GM19043 (cell line): ENCODE results near the gene PLP2.

Experiments
- ATAC-seq: cut with Tn5 transposase; IDR thresholded peaks from one replicate; pipeline ENCODE4 v1.9.1; 2021; ENCODE audit warnings: low read depth; ENCODE audit not compliant: unreplicated experiment

PLP2 gene

DNA sequence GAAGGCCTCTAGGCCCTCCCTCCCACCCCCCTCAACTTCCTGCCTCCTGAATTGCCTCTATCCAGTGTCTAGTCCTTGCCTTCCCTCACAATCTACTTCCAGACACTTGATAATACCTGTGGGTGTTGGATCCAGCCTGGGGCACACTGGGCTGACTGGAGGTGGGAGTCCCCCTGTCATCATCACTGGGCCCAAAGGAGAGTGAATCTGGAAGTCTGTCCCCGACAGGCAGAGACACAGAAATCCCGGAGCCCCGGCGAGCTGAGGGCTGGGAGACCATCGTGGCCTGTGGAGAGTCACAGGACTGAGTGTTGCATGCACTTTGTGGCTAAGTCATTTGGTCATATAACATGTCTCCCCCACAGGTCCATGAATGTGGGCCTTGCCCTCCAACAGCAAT lies 36.7 kb downstream of the PLP2 start:
- ATAC-seq = no peak

DNA sequence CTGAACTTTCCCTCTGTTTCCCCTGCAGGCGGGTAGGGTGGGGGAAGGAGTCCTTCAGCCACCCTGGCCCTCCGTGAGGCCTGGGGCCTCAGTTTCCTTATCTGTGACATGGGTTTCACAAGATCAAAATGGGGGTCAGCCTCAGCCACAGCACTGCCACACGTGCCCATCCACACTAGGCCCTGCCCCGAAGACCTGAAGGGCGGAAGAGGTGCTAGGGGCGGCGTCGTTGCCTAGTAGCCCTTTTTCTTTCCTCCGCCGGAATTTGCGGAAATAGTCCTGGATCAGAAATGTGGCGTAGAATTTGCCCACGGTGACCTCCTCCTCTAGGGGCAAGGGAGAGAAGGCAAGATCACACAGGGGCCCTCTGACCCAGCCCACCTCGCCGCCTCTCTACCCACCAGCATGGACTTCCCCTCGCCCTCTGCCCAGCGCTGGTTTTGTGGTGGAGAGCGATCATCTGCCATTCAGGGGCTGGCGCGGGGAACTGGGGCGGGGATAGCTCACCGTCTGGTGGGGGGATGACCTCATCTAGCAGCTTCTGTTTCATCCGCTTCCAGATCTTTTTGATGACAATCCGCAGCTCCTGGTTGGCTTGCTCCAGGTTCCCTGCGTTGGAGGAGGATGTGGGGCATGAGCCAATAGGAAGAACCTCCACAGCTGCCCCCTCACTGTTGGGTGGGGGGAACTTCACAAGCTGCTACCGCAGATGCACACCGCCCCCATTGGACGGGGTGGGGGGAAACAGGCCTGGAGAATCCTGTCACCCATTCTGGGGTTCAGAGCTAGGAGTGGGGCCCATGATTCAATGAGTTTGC lies 37.9 kb downstream of the PLP2 start:
- no peak for ATAC-seq

DNA sequence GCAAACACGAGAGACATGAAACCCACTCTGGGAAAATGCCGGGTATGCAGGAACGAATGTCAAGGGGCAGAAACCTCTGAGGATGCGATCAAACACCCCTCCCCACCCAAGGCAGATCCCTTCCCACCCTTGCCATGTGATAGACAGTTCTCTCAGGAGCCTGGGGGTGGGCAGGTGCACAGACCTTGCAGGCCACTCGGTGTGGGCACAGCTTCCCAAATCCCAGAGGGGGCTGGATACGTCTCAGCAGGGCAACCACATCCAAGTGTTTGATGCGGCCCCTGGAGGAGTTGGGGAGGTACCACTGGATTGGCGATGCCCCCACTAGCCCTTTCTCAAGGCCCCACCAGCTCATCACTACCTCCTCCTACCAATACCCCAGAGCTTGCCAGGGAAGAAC lies 38.7 kb downstream of the PLP2 start:
- no peak for ATAC-seq

DNA sequence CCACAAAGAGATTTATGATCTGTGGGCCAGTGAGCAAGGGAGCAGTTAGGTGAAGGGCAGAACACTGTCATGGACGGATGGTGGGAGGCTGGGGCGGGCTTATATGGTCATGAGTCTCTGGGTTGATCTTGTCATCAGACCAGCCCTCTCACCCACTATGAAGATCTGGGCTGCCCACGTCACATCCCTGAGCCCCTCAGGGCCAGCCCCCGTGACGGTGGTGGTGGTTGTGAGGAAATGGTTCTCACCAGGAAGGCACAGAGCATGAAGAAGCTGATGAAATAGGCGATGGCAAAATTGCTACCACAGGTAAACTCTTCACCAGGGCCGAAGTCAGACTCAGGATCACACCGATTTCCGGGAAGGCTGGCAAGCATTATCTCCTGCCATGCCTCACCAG lies 39.4 kb downstream of the PLP2 start:
- no peak for ATAC-seq

DNA sequence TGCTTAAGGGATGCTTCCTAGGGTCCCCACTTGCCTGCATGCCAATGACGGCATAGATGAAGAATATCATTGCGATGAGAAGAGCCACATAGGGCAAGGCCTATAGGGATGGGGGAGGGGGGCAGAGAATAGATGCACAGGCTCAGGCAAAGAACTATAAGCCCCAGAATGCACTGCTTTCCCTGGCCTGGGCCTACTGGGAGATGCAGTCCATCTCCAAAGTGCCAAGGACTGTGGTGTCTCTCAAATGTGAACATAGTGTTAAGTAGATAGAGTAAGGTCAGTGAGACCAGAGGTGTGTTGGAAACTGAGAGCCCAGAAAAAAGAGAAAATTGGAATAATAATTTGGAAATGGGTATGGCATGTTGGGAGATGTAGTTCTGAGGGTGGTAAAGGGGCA lies 40.5 kb downstream of the PLP2 start:
- ATAC-seq = no peak

DNA sequence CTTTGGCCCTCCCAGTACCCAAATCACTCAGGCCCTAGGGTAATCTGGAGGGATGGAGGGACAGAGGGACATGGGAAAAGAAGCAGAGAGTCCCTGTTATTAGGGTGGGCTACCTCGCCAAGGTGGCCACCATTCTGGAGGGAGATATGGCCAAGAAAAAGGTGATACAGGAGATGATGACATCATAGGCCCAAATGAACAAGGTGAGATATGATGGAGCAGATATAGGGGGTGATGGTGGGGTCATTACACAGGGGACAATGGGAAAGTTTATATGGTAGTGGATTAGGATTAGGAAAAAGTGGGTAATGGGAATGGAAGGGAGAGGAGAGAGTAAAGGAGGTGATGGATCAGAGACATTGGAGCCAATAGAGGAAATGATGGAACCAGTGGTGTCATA lies 41.2 kb downstream of the PLP2 start:
- ATAC-seq = no peak

DNA sequence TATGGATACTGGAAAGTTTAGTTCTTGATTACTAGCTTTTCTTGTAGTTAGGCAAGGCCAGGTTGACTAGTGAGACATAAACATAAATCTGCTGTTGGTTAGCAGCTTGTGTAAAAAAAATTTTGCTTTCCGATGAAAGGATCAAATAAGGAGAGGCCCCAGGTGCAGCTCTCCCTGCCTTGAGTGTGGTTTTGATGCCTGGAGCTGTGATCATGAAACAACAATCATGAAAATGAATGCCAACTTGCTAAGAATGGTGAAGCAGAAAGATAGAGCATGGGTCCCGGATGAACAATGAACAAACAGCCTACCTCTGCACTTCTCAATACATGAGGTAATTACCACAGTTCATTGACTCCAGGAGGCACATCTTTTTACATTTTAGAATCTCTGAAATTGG lies 42.7 kb downstream of the PLP2 start:
- ATAC-seq = no peak

DNA sequence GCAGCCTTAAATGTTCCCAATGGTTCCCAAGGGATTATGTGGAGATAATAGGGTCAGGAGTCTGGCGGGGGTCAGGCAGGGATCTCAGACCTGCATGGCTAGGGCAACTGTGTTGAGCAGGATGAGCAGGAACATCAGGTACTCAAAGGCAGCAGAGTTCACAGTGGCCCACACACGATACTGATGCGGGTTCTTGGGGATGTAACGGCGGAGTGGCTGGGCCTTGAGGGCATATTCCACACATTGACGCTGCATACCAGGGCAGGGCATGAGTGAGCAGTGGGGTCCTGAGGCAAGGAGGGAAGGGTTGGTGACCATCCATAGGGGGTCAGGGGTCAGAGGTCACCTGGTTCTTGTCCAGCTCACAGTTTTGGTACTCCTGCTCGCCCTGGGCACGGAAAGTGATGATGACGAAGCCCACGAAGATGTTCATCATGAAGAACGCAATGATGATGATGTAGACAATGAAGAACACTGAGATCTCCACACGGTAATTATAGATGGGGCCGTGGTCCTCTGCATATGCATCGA lies 43.4 kb downstream of the PLP2 start:
- ATAC-seq = no peak

DNA sequence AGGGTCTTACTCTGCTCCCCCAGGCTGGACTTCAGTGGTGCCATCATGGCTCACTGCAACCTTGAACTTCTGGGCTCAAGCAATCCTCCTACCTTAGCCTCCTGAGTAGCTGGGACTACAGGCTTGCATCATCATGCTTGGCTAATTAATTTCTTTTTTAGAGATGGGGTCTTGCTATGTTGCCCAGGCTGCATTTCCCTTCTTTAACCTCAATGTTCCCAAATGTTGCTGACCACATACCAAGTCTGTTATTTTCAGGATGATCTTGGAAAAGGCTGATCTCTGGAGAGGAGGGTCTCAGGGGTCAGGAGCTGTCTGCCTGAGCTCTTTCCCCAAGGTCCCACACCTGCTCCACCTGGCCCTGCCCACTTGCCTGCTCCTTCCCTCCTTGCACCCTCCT lies 48.4 kb downstream of the PLP2 start:
- ATAC-seq = no peak

DNA sequence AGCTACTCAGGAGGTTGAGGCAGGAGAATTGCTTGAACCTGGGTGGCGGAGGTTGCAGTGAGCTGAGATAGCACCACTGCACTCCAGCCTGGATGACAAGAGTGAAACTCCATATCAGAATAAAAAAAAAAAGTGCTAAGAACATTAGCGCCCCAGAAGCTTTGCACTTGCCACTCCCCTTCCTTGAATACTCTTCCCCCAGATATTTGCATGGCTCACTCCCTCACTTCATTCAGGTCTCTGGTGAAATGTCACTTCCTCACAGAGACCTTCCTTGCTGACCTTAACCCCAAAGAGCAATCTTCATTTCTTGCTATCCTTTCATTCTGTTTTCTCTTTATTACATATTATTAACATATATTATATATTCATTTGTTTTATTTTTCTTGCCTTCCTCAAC lies 50.2 kb downstream of the PLP2 start:
- no peak for ATAC-seq
